HG03039 (cell line): ENCODE data around the gene FBLN5.
"Not testable (repeated sequence)": the region's sequence is repeated elsewhere in the genome, so short reads cannot be mapped to it uniquely, and the experiment has no call there.

Source experiments
- ATAC-seq: cut with Tn5 transposase; IDR thresholded peaks from one replicate; pipeline ENCODE4 v1.9.1; 2021; ENCODE audit warnings: mild to moderate bottlenecking, moderate library complexity; ENCODE audit not compliant: unreplicated experiment

FBLN5 gene

DNA sequence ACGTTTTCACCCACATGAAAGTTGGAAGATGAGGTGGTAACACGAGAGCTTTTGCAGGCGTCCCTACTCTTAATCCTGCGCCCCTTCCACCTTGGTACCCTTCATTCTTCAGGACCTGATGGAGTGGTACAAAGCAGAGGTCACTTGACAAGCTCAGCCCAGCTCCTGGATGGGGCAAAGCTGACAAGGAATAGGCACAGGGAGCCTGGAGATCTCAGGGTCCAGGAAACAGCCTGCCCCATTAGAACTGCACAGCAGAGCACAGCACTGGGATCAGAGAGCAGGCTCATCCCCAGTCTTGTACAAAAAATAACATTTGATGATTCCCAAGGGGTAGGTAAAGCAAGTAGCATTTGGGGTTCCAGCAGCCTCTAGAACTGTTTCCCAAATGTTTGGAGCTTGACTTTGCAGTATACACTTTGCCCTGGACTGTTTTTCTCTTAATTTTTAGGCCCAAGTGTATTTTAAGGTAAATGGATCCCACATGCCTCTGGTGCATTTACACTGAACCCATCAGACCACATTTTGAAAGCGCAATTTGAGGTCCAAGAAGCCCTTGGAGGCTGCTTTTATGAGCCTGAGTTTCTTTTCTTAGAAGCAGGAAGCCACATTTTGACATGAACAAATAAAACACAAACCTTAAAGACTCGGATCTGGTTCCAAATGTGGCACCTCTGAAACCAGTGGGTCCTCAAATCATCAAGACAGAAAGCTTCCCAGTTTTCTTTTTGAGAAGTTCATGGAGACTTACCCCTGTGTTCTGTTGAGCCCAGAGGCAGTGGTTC lies 80.8 kb downstream of the FBLN5 start:
- ATAC-seq = no peak

DNA sequence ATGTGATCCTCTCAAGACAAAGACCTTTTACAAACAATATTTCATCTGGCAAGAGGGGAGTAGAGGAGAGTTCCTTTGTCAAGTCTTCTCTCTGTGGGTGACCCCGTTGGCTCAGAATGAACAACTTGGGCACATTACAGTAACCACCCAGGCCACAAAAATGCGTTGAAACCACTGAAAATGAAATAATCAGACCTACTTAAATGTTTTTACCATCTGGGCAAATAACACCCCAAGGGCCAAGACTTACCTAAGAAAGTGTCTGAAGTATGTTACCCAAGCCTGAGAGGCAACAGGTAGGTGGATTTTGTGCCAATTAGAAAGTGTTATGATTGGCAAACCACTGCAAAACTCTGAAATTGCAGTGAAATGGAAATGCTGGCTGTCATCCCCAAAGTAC lies 81.4 kb downstream of the FBLN5 start:
- ATAC-seq = no peak

DNA sequence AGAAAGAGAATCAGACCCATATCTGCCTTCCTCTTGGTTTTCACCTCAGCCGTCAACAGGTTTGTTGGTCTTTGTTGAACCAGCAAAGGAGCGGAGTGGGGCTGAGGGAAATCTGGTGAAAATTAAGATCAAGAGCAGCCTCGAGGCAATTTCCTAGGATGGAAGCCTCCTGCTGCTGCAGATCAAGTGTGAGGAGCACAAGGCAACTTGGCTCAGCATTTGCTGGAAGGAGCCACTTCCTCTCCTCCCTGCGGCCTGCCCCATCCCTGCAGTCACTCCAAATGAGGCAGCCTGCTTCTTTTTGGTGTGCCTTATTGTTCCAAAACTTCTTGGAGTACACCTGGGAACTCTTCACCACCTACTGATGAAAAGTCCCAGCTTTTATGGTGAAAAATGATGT lies 85.1 kb downstream of the FBLN5 start:
- no peak for ATAC-seq

DNA sequence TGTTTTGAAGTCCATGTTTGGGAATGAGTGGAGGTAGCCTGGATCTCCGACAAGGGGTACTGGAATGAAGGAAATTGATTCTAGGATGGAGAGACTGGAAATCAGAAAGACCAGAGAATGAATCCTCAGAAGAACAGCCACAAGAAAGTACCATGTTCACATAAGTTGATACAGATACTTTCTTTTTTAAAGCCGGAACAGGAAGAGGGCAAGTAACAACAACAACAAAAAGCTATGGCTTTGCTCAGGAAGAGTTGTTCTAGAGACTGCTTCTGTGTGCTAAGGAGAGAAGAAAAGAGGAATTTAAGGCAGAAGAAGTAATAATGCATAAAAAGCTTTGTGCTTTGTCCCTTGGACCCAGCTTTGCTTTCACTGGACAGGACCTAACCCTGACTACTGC lies 86.4 kb downstream of the FBLN5 start:
- ATAC-seq = no peak

DNA sequence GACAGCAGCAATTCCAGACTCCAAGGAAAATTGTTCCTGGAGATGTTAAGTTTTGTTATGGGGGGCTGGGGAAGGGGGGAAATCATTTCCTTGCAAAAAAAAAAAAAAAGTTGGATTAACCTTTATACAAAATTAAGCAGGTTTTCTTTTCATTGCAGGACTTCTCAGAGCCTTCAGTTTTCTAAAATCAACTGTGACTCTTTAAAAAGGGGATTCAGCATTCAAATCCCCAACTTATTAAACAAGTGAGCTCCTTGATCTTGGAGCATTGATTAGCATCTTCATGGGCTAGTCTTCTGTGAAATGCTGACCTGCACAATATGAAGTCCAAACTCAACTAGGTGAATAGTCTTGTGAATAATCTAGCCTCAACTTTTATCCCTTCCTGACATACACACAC lies 87.3 kb downstream of the FBLN5 start:
- no peak for ATAC-seq

DNA sequence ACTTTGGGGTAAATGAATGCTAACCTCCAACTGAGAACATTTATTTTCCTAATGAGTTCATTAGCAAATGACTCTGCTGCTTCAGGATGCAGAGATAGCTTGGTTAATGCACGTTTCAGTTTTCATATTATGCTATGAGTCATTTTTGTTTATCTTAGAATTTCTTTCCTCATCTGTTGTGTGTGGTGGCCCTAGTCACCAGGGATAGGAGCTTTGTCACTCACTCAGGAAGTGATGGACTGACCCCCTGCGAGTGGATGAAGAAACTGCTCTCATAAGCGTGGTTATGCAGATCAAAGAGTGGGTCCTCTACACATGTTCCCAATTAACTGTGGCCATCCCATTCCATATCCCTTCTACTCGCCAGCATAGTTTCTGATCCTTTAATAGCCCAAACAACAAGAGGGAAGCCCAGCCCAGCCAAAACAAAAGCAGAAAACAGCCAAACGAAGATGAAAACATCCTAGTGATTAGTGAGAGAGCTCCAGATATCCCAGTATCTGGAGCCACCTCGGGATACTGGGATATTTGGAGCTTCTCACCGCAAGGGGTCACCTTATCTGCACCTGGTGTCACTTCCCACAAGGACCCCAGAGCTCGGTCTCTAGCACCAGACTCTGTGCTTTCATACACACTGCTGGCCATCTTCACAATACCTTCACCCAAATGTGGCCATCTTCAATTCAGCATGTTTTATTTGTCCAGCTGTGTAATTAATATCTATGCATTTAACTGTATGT lies 88.8 kb downstream of the FBLN5 start:
- peak; percentile 48 for ATAC-seq

DNA sequence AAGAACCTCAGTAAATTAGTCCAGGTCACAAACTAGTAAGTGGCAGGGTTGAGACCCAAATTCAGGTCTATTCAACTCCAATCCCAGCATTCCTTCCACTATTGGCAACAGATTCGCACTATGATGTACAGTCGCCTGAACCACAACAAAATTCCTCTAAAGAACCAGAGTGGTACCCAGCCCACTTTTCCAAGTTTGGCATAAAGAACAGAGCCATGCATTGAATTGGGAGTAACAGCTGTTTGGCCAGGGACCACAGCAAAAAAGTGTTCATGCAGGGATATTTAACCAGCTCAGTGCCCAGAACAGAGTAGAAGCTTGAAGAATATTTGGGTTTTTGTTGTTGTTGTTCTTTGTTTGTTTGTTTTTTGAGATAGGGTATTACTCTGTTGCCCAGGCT lies 89.9 kb downstream of the FBLN5 start:
- ATAC-seq = no peak

DNA sequence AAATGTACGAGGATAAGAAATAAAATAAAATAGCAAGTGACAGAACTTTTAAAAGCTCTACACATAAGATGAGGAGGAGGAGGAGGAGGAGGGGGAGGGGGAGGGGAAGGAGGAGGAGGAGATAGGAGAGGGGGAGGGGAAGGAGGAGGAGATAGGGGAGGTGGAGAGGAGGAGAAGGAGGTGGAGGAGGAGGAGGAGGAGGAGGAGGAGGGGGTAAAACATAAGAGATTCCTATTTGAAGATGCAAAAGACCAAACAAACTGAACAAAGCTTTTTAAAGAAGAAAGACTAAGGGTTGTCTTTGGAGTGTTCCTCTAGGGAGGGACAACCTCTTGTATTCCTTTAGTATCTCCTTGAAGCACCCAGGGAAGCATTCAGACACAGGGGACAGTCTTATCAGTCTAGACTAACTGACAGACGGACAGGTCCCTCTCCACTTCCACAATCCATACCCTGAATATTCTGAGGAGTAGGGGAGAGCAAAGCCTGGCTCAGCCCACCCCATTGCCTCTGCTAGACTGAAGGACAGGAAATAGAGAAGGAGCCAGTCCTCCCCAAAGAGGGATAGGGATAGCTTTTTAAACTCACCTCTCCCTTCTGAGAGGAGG lies 93.1 kb downstream of the FBLN5 start:
- ATAC-seq = no peak

DNA sequence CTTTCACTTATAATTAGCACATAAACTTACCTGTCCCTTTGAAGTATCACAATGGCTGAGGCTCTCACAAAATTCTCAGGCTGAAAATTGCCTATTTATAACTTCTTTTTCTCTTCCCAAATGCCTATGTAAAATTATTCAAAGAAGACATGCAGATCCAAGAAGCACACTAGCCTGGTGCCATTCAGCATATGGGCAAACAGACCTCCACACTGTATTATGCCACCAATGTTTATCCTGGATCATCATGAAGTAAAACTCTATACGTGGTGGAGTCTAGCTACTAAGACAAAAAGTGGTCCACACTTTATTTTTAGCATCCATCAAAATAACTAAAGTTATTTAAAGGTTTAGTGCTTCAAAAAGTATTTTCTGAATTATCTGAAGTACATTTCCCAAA lies 95.9 kb downstream of the FBLN5 start:
- no peak for ATAC-seq

DNA sequence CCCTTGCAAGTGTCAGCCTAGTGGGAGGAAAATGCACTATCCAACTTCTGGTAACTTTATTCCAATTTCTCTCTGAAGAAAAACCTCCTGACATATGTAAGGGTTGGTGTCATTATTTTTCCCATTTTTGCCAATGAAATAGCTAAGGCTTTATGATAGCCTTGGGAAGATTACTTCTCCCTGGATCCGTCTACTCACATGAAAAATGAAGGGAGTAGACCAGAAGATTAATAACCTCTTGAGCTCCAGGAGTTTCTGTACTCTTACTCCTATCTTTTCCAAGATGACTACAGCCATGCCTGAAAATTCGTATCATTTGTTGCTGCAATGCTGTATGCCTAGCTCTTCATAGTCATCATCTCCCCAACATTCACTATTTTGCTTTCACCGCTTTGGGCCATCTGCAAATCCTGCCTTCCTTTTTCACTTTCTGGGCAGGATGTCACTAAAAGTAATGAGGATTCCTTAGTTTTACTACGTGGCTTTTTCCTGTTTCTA lies 98.9 kb downstream of the FBLN5 start:
- ATAC-seq = no peak

DNA sequence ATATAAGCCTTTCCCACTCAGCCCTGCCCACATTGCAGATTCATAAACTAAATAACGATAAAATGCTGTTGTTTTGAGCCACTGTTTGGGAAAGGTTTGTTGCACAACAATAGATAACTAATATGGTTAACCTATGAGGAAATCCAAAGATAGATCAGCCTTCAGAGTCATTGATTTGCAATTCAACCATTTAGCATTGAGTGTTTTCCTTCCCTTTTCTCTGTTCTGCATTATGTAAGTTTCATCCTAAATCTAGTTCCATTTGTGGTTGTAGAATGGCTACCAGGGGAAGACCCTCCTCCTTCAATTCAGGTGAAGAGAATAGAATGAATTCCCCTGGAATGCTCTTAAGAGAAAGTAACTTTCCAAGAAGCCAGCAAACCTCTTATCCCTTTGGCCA lies 99.8 kb downstream of the FBLN5 start:
- ATAC-seq = no peak

DNA sequence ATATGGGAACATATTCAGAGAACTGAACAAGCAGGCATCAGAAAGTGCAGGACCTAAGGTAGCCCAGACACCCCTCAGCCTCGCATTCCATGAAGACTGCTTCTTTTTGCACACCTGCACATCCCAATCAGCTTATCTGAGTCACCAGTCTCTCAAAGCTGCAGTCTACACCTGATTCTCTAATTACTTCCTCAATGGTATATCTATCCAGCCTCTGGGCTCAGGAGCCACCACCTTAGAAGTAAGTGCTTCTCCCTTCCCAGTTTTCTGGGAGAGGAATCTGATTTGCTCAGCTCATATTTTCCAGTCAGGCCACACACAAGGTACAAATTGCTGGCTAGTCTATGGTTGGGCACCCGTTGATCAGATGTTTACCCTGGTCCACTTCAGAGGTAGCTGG lies 101.8 kb downstream of the FBLN5 start:
- ATAC-seq = no peak

DNA sequence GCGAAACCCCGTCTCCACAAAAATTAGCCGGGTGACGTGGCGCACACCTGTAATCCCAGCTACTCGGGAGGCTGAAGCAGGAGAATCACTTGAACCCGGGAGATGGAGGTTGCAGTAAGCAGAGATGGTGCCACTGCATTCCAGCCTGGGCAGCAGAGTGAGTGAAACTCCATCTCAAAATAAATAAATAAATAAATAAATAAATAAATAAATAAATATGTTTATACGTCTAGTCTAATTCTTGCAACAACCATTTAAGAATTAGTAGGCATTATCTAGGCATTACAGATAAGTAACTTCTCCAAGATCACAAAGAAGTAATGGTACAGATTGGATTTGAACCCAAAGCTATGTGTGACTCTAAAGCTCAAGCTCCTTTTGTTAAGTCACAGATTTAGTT lies 102.4 kb downstream of the FBLN5 start:
- not testable (repeated sequence) for ATAC-seq

DNA sequence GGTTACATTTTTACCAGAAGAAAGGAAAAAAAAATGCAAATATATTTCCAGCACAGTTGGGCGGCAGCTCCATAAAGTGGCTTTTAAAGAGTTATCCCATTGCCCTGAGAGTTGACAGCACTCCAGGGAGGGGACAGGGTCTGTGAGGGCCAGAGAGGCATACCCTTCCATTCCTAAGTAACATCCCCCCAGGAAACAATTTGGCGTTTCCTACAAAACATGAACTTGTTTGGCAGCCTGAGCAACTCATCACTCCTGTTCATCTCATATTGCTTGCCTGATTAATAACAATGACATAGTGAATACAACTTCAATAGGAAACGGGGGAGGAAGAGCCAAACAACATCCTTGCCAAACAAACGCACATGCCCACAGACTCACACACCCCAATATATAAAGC lies 103.5 kb downstream of the FBLN5 start:
- ATAC-seq = no peak

DNA sequence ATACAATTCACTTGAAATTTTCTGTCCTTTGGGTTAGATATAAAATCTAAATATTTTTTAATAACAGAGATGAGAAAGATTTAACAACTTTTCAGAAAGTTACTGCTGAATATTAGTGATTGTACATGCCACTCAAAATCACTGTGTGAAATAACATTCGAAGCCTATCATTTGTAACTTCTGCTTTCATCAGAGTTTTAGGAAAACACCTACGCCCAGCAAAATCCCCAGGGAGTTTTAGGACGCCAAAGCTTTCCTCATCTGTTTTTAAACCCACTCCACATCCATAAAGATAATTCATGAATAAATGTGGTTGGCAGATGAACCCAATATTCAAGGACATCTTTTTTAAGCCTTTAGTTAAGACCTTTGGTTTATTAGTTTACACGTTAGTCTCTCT lies 104.1 kb downstream of the FBLN5 start:
- ATAC-seq = no peak

DNA sequence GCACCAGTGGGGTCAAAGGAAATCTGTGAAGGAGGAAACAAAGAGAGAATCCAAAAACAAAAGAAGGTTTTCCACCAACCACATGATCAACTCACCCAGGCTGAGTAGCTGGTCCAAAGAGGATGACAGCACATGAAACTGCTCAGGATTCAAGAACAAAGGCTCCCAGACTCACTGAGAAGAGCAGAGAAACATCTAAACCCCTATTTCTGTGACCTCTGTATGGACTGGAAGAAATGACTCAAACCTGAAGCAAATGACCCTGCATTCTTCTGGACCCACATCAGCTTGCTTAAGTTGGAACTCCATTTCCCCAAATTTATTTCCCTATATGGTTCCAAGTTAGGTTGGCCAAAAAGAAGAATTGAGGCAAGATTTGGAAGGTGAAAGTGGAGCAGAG lies 106.4 kb downstream of the FBLN5 start:
- ATAC-seq = no peak

DNA sequence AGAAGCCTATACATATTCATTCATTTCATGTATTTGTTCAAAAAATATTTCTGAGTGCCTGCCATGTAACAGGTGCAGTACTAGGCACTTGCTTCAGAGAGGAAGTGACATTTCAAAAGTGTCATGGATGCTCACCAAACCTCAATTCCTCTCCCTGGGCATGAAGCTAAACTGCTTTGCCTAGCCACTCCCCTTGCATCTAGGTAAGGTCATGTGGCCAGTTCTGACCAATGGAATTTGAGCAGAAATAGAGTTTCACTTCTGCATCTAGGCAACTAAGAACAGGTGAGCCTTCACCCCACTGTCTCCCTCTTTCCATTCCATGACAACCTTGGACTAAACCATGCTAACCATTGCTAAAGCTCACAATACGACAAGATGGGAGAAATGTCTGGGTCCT lies 107.7 kb downstream of the FBLN5 start:
- no peak for ATAC-seq

DNA sequence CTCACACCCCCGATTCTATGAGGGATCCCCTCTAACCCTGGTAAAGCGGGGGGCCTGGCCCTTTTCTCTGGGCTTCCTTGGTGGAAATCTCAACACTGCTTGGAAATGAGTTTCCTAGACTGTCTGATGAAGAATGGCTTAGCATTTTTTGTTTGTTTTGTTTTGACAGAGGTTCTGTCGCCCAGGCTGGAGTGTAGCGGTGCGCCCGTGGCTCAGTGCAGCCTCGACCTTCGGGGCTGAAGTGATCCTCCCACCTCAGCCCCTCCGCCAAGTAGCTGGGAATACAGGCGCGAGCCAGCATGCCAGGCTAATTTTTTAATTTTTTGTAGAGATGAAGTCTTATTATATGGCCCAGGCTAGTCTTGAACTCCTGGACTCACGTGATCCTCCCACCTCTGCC lies 110.4 kb downstream of the FBLN5 start:
- ATAC-seq = no peak

DNA sequence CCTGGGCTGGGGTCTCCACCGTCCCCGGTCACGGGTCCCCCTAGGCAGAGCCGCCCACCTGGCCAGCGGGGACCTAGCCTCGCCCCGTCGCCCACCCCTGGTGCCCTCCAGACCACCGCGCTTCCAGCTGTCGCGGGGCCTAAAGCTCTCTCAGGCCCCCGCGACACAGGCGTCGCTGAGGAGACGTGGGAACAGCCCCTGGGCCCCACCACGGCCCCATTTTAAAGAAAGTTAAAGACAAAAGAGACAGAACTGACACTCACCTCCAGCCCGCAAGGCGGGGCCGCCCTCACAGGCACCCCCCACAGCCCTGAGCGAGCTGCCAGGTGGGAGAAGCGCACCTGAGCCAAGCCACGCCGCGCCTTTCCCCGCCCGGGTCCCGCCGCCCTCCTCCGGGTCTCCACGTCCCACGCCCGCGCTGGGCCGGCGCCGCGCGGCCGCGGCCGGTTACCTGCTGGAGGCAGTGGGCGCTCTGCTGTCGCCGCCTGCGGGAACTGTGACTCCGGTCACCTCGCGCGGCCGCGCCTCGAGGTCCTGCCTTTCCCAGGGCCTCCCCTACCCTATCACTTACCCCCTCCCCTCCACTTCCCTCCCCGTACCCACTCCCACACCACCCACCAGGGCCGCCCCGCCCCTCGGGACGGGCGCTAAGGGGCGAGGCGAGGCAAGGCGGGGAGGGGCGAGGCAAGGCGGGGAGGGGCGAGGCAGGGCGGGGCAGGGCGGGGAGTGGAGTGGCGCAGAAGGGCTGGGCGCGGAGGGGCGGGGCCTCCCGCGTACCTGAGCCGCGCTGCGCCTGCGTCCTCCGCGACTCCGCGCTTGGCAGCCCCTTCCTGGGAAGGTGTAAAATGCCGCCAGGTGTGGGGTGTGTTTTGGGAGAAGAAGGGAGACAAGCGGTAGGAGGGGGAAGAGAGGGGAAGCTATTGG lies 111.3 kb downstream of the FBLN5 start:
- peak; percentile 80 for ATAC-seq

DNA sequence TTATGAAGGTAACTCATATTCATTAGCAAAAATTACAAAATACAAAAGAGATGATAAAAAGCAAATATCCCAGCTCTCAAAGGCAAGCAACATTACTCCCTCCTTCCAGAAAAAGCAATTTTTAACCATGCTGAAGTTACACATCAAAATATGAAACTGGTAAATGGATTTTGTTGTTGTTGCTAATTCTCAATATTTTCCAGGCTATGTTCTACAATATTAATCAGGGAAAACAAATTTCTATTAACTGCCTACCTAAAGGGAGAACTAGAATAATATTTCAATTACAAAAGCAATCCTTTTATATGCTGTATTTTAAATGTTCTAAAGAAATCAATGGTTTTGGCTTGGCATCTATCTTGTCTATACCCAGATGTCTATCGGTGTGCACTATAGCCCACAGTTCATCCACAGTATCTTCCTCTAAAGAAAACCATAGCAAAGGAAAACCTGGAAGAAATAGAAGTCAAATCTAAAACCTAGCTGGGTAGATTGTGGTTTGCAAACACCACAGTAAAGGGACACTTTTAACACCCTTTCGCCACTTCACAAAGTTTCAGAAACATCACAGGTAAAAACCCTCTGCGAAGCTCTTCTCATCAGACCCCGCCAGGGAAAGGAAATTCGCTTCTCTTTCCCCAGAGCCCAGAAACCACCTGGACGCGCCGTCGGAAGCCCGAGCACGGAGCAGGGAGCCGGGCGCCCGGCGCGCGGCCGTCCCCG lies 112.1 kb downstream of the FBLN5 start:
- ATAC-seq = peak; percentile 15
